HG02870 (cell line): ENCODE data around the gene ACTRT2.

Source experiments
- ATAC-seq: cut with Tn5 transposase; IDR thresholded peaks from one replicate; pipeline ENCODE4 v1.9.1; 2021; ENCODE audit warnings: mild to moderate bottlenecking, moderate library complexity; ENCODE audit not compliant: unreplicated experiment

ACTRT2 gene

DNA sequence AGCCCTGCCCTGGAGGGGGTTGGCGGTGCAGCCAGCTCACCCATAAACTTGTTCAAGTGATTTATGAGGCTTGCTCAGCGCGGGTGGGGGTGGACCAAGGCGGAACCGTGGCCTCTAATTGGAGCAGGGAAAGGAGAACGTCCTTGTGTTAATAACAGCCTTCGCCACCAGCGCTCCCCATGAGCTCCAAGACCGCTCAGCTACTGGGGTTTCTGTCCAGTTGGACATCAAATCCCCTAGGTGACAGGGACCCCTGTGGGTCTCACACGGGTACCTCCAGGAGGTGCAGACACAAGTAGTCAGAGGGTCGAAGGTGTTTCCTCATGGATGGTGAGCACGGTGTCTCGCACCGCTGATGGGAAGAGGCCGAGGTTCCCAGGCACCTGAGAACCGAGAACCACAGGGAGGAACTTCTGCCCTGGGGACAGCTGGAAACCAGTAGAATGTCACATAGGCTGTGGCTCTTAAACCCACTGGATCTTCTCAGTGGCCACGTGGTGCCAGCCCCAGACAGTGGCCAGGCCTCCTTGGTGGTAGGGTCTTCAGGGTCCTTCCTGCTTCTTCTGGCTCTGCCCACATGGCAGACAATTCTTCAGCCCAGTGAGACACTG lies 3.7 kb upstream of the ACTRT2 start:
- no peak for ATAC-seq

- no peak for ATAC-seq
Measured at GRCh38 chr1:3018051-3018471, 3.2 kb upstream of the ACTRT2 start.

- no peak for ATAC-seq
Measured at GRCh38 chr1:3018576-3018975, 2.7 kb upstream of the ACTRT2 start.

DNA sequence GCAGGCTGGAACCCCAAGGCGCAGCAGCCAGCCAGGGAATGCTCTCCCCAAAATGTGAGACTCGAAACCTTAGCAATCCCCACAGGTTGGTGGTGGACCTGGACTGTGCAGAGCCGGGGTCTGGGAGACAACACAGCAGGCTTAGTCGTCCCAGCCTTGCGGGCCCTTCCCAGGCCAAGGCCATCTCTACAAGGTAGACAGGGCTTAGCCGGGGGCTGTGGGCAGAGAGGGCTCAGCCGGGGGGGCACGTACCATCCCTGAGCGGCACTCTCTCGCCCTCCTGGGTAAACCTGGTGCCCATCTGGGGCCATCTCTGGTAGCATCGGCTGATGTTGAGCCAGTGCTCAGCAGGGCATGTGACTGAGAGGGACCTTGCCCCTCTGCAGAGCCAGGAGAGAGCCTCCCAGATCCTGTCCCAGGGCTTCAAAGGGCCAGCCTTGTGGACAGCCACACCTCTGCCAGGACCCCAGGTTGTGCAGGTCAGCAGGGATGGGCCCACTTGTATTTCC lies 2.2 kb upstream of the ACTRT2 start:
- ATAC-seq, result no peak

GRCh38 chr1:3019516-3020051 lies 1.7 kb upstream of the ACTRT2 start:
- ATAC-seq, result no peak

GRCh38 chr1:3020263-3020909 lies 881 bp upstream of the ACTRT2 start:
- ATAC-seq, result no peak

- no peak for ATAC-seq
Measured at GRCh38 chr1:3021801-3022401, 634 bp downstream of the ACTRT2 start.

GRCh38 chr1:3022511-3022973 lies 1.3 kb downstream of the ACTRT2 start:
- ATAC-seq, result no peak

DNA sequence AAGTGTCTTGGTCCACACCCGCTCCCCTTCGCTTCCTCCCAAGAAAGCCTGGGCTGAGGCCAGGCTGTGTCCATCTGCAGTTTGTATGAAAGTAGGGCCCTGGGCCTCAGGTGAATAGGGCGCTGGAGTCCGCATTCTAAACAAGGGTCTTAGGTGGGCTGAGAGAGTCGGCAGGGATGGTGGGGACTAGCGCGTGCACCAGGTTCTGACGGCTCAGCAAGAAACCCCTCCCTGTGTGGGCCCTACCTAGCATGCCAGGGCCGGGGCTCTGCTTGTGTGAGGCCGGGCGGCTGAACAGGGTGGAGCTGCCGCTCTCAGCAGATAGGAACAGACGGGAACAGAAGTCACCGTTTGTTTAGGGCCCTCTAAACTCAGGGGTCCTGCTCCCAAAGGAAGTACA lies 1.7 kb downstream of the ACTRT2 start:
- no peak for ATAC-seq

DNA sequence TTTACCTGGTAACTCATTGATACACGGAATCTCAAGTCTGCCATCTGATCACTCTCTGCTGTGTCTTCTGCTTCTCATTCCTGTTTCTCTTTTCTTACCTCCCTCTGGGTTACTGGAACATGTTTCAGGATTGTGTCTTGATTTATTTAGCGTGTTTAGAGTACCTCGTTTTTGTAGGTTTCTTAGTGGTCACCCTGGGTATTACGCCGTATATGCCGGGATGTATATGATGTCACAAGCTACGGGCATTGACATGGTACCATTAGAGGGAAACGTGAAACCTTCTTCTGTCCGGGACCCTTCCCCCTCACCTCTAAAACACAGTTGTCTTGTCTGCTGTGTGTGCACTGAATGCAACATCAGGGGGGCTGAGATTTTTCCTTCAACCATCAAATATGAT lies 2.8 kb downstream of the ACTRT2 start:
- no peak for ATAC-seq

DNA sequence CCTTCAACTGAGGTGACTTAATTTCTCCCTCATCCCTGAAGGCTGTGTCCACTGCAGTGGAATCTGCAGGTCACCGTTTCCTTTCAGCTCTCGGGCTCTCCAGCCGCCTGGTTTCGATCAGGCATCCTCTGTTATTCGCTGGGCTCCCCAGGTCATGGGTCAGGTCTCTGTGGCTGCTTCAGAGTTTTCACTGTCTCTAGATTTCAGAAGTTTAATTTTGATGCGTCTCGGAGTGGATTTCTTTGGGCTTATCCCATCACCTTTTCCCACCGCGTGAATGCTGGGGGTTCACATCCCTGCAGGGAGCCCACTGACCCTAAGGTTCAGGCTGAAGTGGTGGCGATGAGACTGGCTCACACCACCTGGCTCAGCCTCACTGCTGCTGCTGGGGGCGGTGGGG lies 3.3 kb downstream of the ACTRT2 start:
- ATAC-seq, result no peak

- ATAC-seq, result no peak
Measured at GRCh38 chr1:3026124-3026523, 4.9 kb downstream of the ACTRT2 start.

GRCh38 chr1:3026581-3027391 lies 5.5 kb downstream of the ACTRT2 start:
- no peak for ATAC-seq

DNA sequence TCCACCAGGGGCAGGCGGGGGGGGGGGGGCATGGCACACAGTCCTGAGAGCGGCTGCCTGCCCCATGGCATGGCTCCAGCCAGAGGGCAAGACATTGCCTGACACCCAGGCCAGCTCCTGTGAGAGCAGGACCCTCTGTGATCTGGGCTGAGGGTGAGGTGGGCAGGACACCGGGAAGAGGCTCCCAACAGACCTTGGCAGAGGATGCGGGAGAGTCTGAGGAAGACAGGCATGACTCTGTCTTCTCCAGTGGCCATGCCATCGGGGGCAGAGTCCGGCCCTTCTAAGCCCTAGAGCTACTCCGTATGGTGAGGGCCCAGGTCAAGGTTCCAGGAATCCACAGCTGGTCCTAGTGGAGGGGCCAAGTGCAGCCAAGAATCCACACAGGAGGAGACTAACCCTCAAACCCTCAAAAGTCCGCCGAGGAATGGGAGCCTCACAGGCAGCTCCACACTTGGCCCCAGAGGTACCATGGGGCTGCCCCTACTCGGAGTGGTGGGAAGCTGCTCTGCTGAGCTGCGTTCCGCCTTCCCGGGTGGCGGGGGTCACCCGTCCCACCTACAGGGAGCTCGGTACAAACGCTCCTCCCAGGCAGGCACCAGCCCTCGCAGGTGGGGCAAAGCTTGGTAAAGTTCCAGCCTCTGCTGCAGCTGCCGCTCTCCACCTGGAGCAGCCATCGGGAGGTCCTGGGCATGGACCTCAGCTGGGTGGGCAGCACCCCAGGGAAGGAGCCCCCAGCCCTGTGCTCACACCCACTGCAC lies 6.5 kb downstream of the ACTRT2 start:
- ATAC-seq, result no peak

GRCh38 chr1:3028531-3029282 lies 7.4 kb downstream of the ACTRT2 start:
- no peak for ATAC-seq

DNA sequence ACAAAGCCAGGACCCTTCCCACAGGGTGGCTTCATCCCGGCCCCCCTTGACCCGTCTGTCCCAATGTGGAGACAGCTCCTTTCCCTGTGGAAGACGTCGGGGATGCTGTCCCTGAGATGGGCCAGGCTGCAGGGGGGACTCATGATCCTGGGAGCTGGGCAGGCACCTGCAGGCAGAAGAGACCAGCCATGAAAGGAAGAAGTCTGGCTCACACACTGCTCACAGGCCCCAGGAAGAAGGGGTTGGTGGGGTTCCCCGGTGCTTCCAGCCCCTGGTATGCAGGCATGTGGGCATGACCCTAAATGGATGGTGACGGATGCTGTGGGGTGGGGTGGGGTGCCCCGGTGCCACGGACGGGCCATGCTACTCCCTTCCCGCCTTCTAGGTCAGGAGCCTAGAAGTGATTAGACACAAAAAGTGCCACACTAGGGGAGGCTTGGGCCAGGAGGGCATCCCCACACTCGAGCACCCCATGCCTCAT lies 8.3 kb downstream of the ACTRT2 start:
- ATAC-seq, result no peak

DNA sequence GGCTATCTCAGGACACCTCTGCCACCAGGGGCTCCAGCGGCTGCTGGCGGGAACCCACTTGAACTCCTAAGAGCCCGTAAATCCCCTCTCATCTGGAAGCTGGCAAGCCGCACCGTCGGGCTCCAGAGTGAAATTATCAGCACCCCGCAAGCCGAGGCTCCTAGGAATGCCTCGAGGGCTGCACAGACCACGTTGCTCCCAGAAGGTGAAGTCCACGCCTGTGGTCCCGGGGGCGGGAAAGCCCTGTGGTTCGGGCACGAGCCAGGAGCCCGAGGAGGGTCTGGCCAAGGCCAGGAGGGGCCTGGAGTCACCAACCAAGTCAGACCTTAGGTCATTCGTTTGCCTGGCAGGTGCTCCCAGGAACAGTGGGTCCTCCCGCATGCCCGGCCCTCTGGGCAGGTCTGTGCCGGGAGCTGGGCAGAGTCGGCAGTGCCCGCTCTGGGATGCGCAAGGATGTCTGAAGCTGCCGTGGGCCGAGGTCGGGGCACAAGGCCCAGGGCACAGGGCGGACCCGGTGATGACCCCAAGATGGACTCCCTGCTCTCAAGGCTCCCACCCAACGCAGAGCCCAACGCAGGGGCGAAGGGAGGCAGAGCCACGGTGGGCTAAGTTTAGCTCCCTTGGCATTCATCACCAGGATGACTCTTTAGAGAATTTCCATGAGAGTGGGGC lies 8.9 kb downstream of the ACTRT2 start:
- ATAC-seq, result no peak

- ATAC-seq, result no peak
Measured at GRCh38 chr1:3030663-3031381, 9.6 kb downstream of the ACTRT2 start.
